Spleen (tissue), 7 donors: Measurements from ENCODE around the gene ACOT11.

Source experiments
- POLR2A ChIP-seq, 3 donors: fragments of 450-650 bp; IDR thresholded peaks; one replicate each; pipeline ENCODE4 v1.5.1; 2017; ENCODE audit warnings: antibody characterized with exemption in 3 of 3, mild to moderate bottlenecking in 1 of 3
- TF ChIP-seq, protein P1 (sequence below), 11 experiments: fragments of 200-600 bp in 7 of 11; fragments of 450-650 bp in 4 of 11; sonication (generic) in 4 of 11; IDR thresholded peaks in 8 of 11; conservative IDR thresholded peaks in 3 of 11; 1 replicate in 7 of 11; 2 replicates in 4 of 11; pipeline versions ENCODE4 v1.4.0 to v1.8.0; 2016 to 2021; ENCODE audit warnings: antibody characterized with exemption in 11 of 11, inconsistent platforms in 4 of 11, mild to moderate bottlenecking in 1 of 11
- donor health status: DM: no; HTN: no; CAD: no; lungs with moderate emphysema.
- donor health status: DM: no; HTN: no; CAD: no.
- donor health status: DM: no; HTN: no; CAD: no.

DNA sequence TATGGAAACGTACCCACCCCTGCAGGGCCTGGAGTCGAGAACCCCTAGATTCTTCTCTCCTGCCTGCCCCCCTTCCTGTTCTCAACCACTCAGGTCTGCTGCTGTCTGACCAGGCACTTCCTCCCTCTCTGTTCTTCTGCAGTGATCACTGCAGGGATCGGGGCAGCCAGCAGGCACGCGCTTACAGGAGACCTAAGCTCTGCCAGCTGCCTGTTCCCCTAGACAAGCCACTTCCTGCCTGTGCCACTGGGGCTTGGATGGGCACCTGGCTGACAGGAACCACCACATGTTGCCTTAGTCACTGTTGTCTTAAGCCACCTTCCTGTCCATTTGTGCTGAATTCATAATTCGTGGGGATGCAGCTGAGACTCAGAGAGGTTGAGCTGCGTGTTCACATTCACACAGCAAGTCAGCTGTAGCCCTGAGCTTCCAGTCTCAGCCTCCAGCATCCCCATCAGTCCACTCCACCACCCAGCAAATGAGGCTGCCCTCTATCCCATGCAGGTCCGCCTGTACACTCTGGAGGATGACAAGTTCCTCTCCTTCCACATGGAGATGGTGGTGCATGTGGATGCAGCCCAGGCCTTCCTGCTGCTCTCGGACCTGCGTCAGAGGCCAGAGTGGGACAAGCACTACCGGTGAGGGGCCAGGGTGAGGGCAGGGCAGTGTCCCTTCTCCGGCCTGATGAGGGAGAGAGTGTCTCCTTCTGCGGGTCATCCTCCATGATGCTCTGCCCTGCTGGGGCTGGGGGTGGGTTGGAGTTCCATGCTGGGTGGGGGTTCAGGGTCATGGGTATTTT lies 56.7 kb downstream of the ACOT11 start:
- TF ChIP-seq, protein P1, sequence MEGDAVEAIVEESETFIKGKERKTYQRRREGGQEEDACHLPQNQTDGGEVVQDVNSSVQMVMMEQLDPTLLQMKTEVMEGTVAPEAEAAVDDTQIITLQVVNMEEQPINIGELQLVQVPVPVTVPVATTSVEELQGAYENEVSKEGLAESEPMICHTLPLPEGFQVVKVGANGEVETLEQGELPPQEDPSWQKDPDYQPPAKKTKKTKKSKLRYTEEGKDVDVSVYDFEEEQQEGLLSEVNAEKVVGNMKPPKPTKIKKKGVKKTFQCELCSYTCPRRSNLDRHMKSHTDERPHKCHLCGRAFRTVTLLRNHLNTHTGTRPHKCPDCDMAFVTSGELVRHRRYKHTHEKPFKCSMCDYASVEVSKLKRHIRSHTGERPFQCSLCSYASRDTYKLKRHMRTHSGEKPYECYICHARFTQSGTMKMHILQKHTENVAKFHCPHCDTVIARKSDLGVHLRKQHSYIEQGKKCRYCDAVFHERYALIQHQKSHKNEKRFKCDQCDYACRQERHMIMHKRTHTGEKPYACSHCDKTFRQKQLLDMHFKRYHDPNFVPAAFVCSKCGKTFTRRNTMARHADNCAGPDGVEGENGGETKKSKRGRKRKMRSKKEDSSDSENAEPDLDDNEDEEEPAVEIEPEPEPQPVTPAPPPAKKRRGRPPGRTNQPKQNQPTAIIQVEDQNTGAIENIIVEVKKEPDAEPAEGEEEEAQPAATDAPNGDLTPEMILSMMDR (IDR thresholded peaks at IDR 0.05 in 8 of 11, conservative IDR thresholded peaks at IDR 0.05 in 3 of 11) = no peak
- no peak for TF ChIP-seq POLR2A (IDR thresholded peaks at IDR 0.05)
